Smooth muscle cell (in vitro differentiated cells): ENCODE data around the gene ABRAXAS1. TPM values are rescaled to one million over a fixed set of nuclear protein-coding genes. Genes with fewer than 3 reads are reported as not detected.
"Not testable (repeated sequence)": the region's sequence is repeated elsewhere in the genome, so short reads cannot be mapped to it uniquely, and the experiment has no call there.

ENCODE experiments used
- DNase-seq: peaks from one replicate; lab custom pipeline; 2025; ENCODE audit not compliant: unreplicated experiment; lab: John Stamatoyannopoulos, UW
- H2AFZ ChIP-seq: fragments of 200-600 bp; sonication (generic); 2 replicates; pipeline ENCODE4 v1.6.0; 2016; ENCODE audit warnings: antibody characterized with exemption, low read depth, mild to moderate bottlenecking
- H3F3A ChIP-seq: fragments of 200-600 bp; sonication (generic); 2 replicates; pipeline ENCODE4 v1.6.0; 2017; ENCODE audit warnings: antibody characterized with exemption, low read depth
- H3K27ac ChIP-seq: fragments of 200-600 bp; sonication (generic); 2 replicates; pipeline ENCODE4 v1.5.1; 2016; ENCODE audit warnings: low read depth, mild to moderate bottlenecking
- H3K27me3 ChIP-seq: fragments of 200-600 bp; sonication (generic); 2 replicates; pipeline ENCODE4 v1.6.1; 2016; ENCODE audit warnings: low read depth, mild to moderate bottlenecking
- H3K36me3 ChIP-seq: fragments of 200-600 bp; sonication (generic); 2 replicates; pipeline ENCODE4 v1.5.1; 2016; ENCODE audit warnings: low read depth
- H3K4me1 ChIP-seq: fragments of 200-600 bp; sonication (generic); 2 replicates; pipeline ENCODE4 v1.5.1; 2016; ENCODE audit warnings: low read depth
- H3K4me2 ChIP-seq: fragments of 200-600 bp; sonication (generic); 2 replicates; pipeline ENCODE4 v1.6.0; 2016; ENCODE audit warnings: mild to moderate bottlenecking
- H3K4me3 ChIP-seq: fragments of 200-600 bp; sonication (generic); 2 replicates; pipeline ENCODE4 v1.5.1; 2016; ENCODE audit warnings: mild to moderate bottlenecking
- H3K79me2 ChIP-seq: fragments of 200-600 bp; sonication (generic); 2 replicates; pipeline ENCODE4 v1.6.0; 2016; ENCODE audit warnings: low read depth, mild to moderate bottlenecking
- H3K9ac ChIP-seq: fragments of 200-600 bp; sonication (generic); 2 replicates; pipeline ENCODE4 v1.6.0; 2016; ENCODE audit warnings: low read depth
- H3K9me3 ChIP-seq: fragments of 200-600 bp; sonication (generic); replicated peaks from 2 replicates; pipeline ENCODE4 v1.5.1; 2016; ENCODE audit warnings: low read depth
- H4K20me1 ChIP-seq: fragments of 200-600 bp; sonication (generic); 2 replicates; pipeline ENCODE4 v1.6.0; 2016; ENCODE audit warnings: low read depth
- WGBS: methylation state at CpG from one replicate; pipeline ENCODE4 v1.1.7; 2016; ENCODE audit warnings: low lambda C conversion rate; 5-methylcytosine and 5-hydroxymethylcytosine counted together
- polyA plus RNA-seq: library from polyadenylated mRNA; unstranded; fragments of >200 nt; fragmentation: Nextera tagmentation; extraction: Ambion mirVana; gene quantifications from 2 replicates; pipeline ENCODE4 v1.2.1, GENCODE V29; 2016
- total RNA-seq: library from RNA; depleted of rRNA; stranded (reverse); fragments of >200 nt; gene quantifications from 2 replicates; pipeline ENCODE4 v1.2.3, GENCODE V29; 2014
- TF ChIP-seq, protein P1 (sequence below): fragments of 200-600 bp; sonication (generic); IDR thresholded peaks from 2 replicates; pipeline ENCODE4 v1.5.1; 2017; ENCODE audit warnings: borderline replicate concordance, mild to moderate bottlenecking, antibody characterized with exemption; ENCODE audit not compliant: insufficient read depth, poor library complexity, severe bottlenecking

The ABRAXAS1 gene
- total and polyA plus RNA-seq, 2 experiments from 2014 or later, result 2.5 to 10.1 TPM

DNA sequence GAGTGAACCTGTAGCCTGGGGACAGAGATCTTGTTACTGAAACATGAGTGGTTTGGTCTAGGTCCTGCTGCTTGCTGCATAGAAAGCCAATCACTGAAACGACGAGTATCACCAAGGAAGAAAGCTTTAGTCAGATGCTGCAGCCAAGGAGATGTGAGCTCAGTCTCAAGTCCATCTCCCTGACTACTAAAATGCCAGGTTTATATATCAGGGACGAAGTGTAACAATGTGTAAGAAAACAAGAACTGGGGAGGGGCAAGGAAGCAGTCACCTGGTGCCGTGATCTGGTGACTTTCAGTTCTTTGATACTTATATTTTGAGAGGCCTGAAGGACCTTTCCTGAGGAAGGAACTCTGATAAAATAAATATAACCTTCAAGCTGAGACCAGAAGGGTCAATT, 19.6 kb upstream of the ABRAXAS1 start:
- no peak overlapping the region for H3K27ac ChIP-seq
- no peak overlapping the region for H2AFZ ChIP-seq
- TF ChIP-seq, protein P1, sequence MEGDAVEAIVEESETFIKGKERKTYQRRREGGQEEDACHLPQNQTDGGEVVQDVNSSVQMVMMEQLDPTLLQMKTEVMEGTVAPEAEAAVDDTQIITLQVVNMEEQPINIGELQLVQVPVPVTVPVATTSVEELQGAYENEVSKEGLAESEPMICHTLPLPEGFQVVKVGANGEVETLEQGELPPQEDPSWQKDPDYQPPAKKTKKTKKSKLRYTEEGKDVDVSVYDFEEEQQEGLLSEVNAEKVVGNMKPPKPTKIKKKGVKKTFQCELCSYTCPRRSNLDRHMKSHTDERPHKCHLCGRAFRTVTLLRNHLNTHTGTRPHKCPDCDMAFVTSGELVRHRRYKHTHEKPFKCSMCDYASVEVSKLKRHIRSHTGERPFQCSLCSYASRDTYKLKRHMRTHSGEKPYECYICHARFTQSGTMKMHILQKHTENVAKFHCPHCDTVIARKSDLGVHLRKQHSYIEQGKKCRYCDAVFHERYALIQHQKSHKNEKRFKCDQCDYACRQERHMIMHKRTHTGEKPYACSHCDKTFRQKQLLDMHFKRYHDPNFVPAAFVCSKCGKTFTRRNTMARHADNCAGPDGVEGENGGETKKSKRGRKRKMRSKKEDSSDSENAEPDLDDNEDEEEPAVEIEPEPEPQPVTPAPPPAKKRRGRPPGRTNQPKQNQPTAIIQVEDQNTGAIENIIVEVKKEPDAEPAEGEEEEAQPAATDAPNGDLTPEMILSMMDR, result no peak

DNA sequence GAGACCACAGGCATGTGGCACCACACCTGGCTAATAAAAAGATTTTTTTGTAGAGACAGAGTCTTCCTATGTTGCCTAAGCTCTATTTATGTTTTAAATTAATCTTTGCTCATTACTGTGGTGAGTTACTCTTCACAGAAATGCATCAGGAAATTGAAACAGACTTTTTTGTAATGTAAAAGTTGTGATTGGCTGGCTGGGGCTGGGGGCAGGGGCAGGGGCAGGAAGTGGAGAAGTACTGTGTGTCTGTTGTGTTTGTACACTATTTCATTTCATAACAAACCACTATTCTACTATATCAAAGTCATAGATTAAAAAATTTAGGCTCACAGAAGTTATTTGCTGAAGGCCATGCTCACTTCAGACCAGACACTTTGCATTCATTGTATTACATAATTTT, 19.1 kb upstream of the ABRAXAS1 start:
- no peaks in the 10 kb centered on the region for H3K9me3 ChIP-seq
- H3K27me3 ChIP-seq, result no peaks in the 10 kb centered on the region
- TF ChIP-seq, protein P1, result no peak
- no peaks in the 10 kb centered on the region for H3K4me1 ChIP-seq
- H3F3A ChIP-seq, result no peaks in the 10 kb centered on the region
- no peak overlapping the region for H2AFZ ChIP-seq
- no peak for DNase-seq
- no peak overlapping the region for H3K27ac ChIP-seq
- H3K4me3 ChIP-seq, result no peak overlapping the region
- H3K36me3 ChIP-seq, result no peaks in the 10 kb centered on the region
- no peaks in the 10 kb centered on the region for H3K79me2 ChIP-seq
- H3K9ac ChIP-seq, result no peak overlapping the region
- no peaks in the 10 kb centered on the region for H4K20me1 ChIP-seq
- H3K4me2 ChIP-seq, result no peak overlapping the region

More for the DNA sequence above, 19.6 kb upstream of the ABRAXAS1 start:
- Histone ChIP-seq H3F3A (no peaks in the 10 kb centered on the region), H3K9ac (no peak overlapping the region), H3K4me2 (no peak overlapping the region), H3K36me3 (no peaks in the 10 kb centered on the region), H3K9me3 (no peaks in the 10 kb centered on the region), H4K20me1 (no peaks in the 10 kb centered on the region), H3K4me1 (no peaks in the 10 kb centered on the region), H3K4me3 (no peak overlapping the region), H3K27me3 (no peaks in the 10 kb centered on the region), H3K79me2 (no peaks in the 10 kb centered on the region)
- DNase-seq, result no peak
- WGBS, result 69% methylated on average over 4 of the region's 4 CpGs

DNA sequence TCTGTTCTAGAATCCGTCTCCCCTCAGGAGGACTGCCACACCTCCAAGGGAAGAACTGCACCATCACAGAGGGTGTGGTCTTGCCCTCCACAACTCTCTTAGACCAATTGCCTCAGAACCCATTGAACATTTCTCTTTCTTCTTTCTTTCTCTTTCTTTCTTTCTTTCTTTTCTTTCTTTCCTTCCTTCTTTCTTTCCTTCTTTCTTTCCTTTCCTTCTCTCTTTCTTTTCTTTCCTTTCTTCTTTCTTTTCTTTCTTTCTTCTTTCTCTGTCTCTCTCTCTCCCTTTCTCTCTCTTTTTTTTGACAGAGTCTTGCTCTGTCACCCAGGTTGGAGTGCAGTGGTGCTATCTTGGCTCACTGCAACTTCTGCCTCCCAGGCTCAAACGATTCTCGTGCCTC, 16.8 kb upstream of the ABRAXAS1 start:
- not testable (repeated sequence) for H3K27ac ChIP-seq, H3F3A ChIP-seq, H3K4me3 ChIP-seq, H3K9ac ChIP-seq, H4K20me1 ChIP-seq, DNase-seq, H3K36me3 ChIP-seq, H3K4me1 ChIP-seq, H2AFZ ChIP-seq, H3K27me3 ChIP-seq, H3K4me2 ChIP-seq, H3K9me3 ChIP-seq, H3K79me2 ChIP-seq
- 94% methylated on average over 3 of the region's 3 CpGs for WGBS

DNA sequence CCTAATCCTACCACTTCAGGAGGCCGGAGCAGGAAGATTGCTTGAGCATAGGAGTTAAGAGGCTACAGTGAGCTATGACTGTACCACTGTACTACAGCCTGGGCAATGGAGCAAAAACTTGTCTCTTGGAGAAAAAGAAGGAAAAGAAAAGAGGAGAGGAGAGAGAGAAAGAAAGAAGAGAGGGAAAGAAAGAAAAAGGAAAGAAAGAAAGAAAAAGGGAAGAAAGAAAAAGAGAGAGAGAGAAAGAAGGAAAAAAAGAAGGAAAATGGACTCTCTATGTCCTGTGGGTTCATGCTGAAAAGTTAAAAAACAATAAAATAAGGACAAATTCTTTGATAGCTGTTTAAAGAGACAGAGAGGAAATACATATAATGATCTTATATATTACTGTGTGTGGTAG, 13.3 kb upstream of the ABRAXAS1 start:
- H3K27me3 ChIP-seq, result no peaks in the 10 kb centered on the region
- TF ChIP-seq, protein P1, result no peak
- H3K4me3 ChIP-seq, result no peak overlapping the region
- no peak overlapping the region for H3K27ac ChIP-seq
- no peak overlapping the region for H2AFZ ChIP-seq
- H3K36me3 ChIP-seq, result no peaks in the 10 kb centered on the region
- 82% methylated on average over 1 of the region's 1 CpG for WGBS
- DNase-seq, result no peak
- no peaks in the 10 kb centered on the region for H4K20me1 ChIP-seq
- H3K9ac ChIP-seq, result no peak overlapping the region
- H3K4me1 ChIP-seq, result no peaks in the 10 kb centered on the region
- no peak overlapping the region for H3K4me2 ChIP-seq
- no peaks in the 10 kb centered on the region for H3K9me3 ChIP-seq
- no peaks in the 10 kb centered on the region for H3F3A ChIP-seq
- no peaks in the 10 kb centered on the region for H3K79me2 ChIP-seq

DNA sequence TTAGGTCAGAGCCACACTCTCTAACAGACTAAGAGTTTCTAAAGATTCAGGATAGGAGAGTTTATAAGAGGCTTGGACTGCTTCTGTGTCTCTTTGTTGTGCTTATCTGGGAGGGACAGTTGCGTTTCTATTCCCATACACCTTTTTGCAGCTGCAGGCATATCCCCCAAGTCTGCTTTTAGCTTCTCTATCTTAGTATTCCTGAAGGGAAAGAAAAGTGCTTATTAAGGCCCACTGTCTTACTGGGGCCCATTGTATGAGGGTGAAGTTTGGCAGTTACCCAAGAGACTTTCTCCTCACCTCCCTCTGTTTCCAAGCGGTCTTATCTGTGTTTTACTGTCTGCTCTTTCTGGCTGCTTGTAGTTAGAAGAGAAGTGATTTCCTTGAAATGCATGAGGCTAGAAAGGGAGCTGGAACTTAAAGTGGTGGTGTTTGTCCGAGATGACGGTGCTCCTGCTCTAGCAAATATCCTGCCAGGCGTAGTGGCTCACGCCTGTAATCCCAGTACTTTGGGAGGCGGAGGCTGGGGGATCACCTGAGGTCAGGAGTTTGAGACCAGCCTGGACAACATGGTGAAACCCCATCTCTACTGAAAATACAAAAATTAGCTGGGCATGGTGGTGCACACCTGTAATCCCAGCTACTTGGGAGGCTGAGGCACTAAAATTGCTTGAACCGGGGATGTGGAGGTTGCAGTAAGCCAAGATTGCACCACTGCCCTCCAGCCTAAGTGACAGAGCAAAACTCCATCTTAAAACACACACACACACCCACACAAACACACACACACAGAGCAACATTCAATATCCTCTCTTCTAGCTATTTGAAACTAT, 11.4 kb upstream of the ABRAXAS1 start:
- H4K20me1 ChIP-seq, H3K4me1 ChIP-seq, H3K79me2 ChIP-seq, H2AFZ ChIP-seq, H3K4me2 ChIP-seq, H3K4me3 ChIP-seq, H3K27ac ChIP-seq, H3K9me3 ChIP-seq, H3K9ac ChIP-seq, H3K27me3 ChIP-seq, DNase-seq, H3K36me3 ChIP-seq, H3F3A ChIP-seq: not testable (repeated sequence)
- 78% methylated on average over 8 of the region's 8 CpGs for WGBS
